ENCODE measurements around the gene ZNG1B. TPM values are rescaled to one million over a fixed set of nuclear protein-coding genes. Genes with fewer than 3 reads are reported as not detected.
"Not testable (repeated sequence)": the region's sequence is repeated elsewhere in the genome, so short reads cannot be mapped to it uniquely, and the experiment has no call there.

Gene ZNG1B
- total and polyA plus RNA-seq, 9 of the 15 experiments (the other 6 are each of a cell fraction or from before 2014, with no cell fraction given): 37.4 to 108 (median 45.0) TPM

DNA sequence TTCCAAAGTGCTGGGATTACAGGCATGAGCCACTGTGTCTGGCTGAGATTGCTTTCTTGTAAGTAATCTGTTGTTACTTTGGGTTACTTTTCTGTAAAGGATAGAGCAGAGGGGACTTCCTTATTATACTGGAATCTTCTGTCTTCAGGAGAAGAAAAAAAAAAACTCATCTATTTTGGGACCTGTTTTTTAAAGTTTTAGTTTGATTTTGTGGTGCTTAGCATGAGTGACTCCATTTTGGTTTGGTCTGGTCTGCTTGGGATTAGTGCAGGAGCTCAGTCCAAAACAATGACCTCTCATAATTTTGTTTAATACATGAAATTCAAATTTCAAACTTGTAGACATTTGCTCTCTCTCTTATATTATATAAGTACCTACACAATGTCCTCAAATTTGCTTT lies 4.0 kb upstream of the ZNG1B start:
- intact Hi-C loops (cut with micrococcal nuclease); H3K27me3 ChIP-seq (ENCODE audit: control insufficient read depth in 2 of 2, insufficient read depth in 2 of 2, low read length in 2 of 2); H4K20me1 ChIP-seq (replicated peaks; ENCODE audit: control insufficient read depth, insufficient read depth, low read length); ATAC-seq; H3K9me3 ChIP-seq (replicated peaks; ENCODE audit: control insufficient read depth, insufficient read depth, low read depth, low read length); POLR2A ChIA-PET; H3K27ac ChIP-seq (ENCODE audit: extremely low read depth, low read depth, low read length); H3K36me3 ChIP-seq (ENCODE audit: control insufficient read depth, insufficient read depth, low read length); H3K4me1 ChIP-seq (replicated peaks in 1 of 2; ENCODE audit: control insufficient read depth in 2 of 2, insufficient read depth in 2 of 2, low read length in 2 of 2); FAIRE-seq; H2AFZ ChIP-seq (ENCODE audit: low read depth, low read length); H3K9ac ChIP-seq (ENCODE audit: insufficient read depth in 1 of 2, low read depth in 2 of 2, low read length in 2 of 2); H3K4me3 ChIP-seq; DNase-seq (ENCODE audit: extremely low read depth in 1 of 4, low spot score in 3 of 4); in situ Hi-C loops (cut with MboI); BruUV-seq (replicated peaks); CTCF ChIA-PET (ENCODE audit: low intra/inter-chr PET ratio); H3K4me2 ChIP-seq (ENCODE audit: insufficient read depth, low read length); H3K79me2 ChIP-seq (ENCODE audit: control insufficient read depth, insufficient read depth, low read length); H3K9me1 ChIP-seq (ENCODE audit: control insufficient read depth, insufficient read depth, low read length): not testable (repeated sequence)
- TF ChIP-seq, protein P1, sequence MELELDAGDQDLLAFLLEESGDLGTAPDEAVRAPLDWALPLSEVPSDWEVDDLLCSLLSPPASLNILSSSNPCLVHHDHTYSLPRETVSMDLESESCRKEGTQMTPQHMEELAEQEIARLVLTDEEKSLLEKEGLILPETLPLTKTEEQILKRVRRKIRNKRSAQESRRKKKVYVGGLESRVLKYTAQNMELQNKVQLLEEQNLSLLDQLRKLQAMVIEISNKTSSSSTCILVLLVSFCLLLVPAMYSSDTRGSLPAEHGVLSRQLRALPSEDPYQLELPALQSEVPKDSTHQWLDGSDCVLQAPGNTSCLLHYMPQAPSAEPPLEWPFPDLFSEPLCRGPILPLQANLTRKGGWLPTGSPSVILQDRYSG (tag; conservative IDR thresholded peaks at IDR 0.05; ENCODE audit: low read depth): peak; percentile 69; the same call in 1 of the 2 replicates
- TF ChIP-seq, protein P2, sequence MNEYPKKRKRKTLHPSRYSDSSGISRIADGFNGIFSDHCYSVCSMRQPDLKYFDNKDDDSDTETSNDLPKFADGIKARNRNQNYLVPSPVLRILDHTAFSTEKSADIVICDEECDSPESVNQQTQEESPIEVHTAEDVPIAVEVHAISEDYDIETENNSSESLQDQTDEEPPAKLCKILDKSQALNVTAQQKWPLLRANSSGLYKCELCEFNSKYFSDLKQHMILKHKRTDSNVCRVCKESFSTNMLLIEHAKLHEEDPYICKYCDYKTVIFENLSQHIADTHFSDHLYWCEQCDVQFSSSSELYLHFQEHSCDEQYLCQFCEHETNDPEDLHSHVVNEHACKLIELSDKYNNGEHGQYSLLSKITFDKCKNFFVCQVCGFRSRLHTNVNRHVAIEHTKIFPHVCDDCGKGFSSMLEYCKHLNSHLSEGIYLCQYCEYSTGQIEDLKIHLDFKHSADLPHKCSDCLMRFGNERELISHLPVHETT (CRISPR knock-in tag; conservative IDR thresholded peaks at IDR 0.05 in 1 of 2, IDR thresholded peaks at IDR 0.05 in 1 of 2): 0 out of 4 replicates have a peak, but pooled peaks of 1 of the 2 experiments have one; percentile 29
- TF ChIP-seq, protein P3, sequence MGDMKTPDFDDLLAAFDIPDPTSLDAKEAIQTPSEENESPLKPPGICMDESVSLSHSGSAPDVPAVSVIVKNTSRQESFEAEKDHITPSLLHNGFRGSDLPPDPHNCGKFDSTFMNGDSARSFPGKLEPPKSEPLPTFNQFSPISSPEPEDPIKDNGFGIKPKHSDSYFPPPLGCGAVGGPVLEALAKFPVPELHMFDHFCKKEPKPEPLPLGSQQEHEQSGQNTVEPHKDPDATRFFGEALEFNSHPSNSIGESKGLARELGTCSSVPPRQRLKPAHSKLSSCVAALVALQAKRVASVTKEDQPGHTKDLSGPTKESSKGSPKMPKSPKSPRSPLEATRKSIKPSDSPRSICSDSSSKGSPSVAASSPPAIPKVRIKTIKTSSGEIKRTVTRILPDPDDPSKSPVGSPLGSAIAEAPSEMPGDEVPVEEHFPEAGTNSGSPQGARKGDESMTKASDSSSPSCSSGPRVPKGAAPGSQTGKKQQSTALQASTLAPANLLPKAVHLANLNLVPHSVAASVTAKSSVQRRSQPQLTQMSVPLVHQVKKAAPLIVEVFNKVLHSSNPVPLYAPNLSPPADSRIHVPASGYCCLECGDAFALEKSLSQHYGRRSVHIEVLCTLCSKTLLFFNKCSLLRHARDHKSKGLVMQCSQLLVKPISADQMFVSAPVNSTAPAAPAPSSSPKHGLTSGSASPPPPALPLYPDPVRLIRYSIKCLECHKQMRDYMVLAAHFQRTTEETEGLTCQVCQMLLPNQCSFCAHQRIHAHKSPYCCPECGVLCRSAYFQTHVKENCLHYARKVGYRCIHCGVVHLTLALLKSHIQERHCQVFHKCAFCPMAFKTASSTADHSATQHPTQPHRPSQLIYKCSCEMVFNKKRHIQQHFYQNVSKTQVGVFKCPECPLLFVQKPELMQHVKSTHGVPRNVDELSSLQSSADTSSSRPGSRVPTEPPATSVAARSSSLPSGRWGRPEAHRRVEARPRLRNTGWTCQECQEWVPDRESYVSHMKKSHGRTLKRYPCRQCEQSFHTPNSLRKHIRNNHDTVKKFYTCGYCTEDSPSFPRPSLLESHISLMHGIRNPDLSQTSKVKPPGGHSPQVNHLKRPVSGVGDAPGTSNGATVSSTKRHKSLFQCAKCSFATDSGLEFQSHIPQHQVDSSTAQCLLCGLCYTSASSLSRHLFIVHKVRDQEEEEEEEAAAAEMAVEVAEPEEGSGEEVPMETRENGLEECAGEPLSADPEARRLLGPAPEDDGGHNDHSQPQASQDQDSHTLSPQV (IDR thresholded peaks at IDR 0.05): 0 out of 2 replicates have a peak, but pooled peaks have one; percentile 36
- TF ChIP-seq PTTG1 (tag; IDR thresholded peaks at IDR 0.05; ENCODE audit: low read depth) (peak; percentile 69; the same call in 1 of the 2 replicates), ZNF311 (CRISPR knock-in tag; IDR thresholded peaks at IDR 0.05) (0 out of 2 replicates have a peak, but pooled peaks have one; percentile 33), DMBX1 (CRISPR knock-in tag; IDR thresholded peaks at IDR 0.05; ENCODE audit: borderline replicate concordance) (peak; percentile 73; the same call in 1 of the 2 replicates), DDX20 (tag; IDR thresholded peaks at IDR 0.05; ENCODE audit: low read depth) (peak; percentile 58; the same call in 1 of the 2 replicates), SMAD4 (CRISPR knock-in tag; conservative IDR thresholded peaks at IDR 0.05) (peak; percentile 62; the same call in 1 of the 2 replicates), PTRF (tag; IDR thresholded peaks at IDR 0.05) (peak; percentile 49; the same call in 1 of the 2 replicates), MEF2D (tag; conservative IDR thresholded peaks at IDR 0.05; ENCODE audit: low read depth) (0 out of 2 replicates have a peak, but pooled peaks have one; percentile 19)
